ENCODE data around the gene SLC9C2.
A peak's percentile ranks its signal among the peaks of the same experiment; 100 is the strongest.
"Not testable (repeated sequence)": the region's sequence is repeated elsewhere in the genome, so short reads cannot be mapped to it uniquely, and the experiment has no call there.

Gene SLC9C2

DNA sequence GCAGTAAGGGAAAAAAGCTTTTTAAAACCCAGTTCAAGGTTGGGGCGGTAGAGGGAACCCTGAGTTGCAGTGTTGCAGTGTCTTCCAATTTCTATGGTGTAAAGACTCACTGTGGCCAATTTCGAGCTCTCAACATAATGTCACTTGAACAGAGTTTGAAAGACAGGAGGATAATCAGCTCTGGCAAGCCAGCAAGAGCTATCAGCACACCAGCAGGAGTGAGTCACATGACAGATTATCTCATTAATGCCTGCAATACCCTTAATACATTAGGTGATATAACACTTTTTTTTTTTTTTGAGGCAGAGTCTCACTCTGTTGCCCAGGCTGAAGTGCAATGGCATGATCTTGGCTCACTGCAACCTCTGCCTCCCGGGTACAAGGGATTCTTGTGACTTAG, 22.8 kb downstream of the SLC9C2 start:
- ATAC-seq (no peak), DNase-seq (no peak)

GRCh38 chr1:173573596-173573995, 29.3 kb downstream of the SLC9C2 start:
- DNase-seq: no peak
- no peak for ATAC-seq

DNA sequence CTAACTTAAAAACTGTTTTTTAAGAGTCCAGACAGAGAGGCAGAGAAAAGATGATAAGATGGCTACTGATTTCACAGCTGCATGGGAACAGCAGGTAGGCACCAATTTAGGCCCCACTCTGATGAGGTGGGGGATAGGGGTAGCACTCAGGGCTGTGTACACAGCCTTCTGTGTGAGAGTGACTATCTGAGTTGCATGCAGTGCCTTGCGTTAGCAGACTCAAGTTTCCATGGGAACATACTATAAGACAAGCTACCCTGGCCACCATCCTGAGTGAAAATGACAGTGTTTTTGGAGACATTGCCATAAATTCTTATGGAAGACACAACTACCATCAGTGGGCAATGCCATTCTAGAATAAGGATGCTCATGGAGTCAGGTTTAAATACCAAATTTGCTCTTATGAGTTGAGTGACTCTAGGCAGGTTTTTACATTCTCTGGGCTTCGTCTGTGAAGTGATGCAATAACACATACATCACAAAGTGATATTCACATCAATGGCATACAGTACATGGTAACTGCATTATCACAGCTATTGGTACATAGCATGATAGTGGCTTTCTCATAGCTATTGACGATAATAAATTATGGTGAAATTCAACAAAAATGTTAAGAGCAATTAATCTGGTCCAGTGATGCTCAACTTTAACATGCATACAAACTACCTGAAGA, 30.5 kb downstream of the SLC9C2 start:
- ATAC-seq (no peak), DNase-seq (no peak)

GRCh38 chr1:173570370-173571007, 32.4 kb downstream of the SLC9C2 start:
- DNase-seq (peak; percentile 21), ATAC-seq (peak; percentile 91)

DNA sequence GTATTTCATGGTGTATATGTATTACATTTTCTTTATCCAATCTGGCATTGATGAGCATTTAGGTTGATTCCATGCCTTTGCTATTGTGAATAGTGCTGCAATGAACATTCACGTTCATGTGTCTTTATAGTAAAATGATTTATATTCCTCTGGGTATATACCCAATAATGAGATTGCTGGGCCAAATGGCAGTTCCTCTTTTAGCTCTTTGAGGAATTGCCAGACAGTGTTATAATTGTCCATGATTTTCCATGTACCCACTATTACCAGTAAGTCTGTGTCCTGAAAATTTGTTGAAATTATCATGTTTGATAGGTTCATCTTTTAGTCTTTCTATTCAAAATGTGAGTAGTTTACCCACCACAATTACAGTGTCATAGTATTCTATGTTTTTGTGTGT, 34.4 kb downstream of the SLC9C2 start:
- DNase-seq: no peak
- no peak for ATAC-seq

DNA sequence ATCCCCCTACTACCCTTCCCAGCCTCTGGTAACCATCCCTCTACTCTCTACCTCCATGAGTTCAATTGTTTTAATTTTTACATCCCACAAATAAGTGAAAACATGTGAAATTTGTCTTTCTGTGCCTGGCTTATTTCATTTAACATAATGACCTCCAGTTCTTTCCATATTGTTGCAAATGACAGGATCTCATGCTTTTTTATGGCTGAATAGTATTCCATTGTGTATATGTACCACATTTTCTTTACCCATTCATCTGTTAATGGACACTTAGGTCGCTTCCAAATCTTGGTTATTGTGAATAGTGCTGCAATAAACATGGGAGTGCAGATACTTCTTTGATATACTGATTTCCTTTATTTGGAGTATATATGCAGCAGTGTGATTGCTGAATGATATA, 39.0 kb downstream of the SLC9C2 start:
- not testable (repeated sequence) for ATAC-seq, DNase-seq

DNA sequence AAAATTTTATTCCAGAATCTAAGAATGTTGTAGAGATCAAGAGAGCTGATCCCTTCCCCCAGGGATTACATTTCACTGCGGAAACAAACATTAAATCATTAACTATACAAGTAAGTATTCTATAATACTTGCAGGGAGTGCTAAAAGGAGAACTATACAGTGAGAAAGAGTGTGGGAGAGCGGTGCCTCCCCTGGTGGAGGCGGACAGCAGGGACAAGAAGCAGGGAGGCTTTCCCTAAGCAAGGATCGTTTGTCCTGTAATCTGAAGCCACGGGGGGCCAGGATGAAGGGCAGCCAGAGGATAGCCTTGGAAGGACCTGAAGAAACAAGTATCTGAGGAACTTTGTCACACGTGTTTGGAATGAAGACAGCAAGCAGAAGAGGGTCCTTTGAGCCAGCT, 40.1 kb downstream of the SLC9C2 start:
- DNase-seq (no peak), ATAC-seq (no peak)

DNA sequence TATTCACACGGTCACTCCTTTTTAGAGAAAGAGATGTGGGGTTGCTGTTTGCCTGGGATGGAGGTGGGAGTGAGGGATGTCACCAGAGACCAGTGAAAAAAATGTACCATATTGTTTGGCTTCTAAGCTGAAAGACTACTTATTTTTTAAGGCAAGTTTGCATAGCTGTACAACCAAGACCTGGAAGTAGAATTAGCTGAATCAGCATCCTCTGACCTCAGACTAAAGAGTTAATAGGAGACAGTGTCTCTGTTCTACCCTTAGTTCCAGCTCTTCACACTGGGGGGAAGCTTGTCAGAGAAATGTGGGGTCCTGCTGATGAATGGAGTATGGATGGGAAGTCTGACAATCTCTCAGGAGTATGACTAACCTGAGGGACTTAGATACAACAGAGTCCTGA, 41.6 kb downstream of the SLC9C2 start:
- ATAC-seq (no peak), DNase-seq (no peak)

- ATAC-seq: no peak
- no peak for DNase-seq
These were observed 42.5 kb downstream of the SLC9C2 start for GRCh38 chr1:173560285-173560880.

DNA sequence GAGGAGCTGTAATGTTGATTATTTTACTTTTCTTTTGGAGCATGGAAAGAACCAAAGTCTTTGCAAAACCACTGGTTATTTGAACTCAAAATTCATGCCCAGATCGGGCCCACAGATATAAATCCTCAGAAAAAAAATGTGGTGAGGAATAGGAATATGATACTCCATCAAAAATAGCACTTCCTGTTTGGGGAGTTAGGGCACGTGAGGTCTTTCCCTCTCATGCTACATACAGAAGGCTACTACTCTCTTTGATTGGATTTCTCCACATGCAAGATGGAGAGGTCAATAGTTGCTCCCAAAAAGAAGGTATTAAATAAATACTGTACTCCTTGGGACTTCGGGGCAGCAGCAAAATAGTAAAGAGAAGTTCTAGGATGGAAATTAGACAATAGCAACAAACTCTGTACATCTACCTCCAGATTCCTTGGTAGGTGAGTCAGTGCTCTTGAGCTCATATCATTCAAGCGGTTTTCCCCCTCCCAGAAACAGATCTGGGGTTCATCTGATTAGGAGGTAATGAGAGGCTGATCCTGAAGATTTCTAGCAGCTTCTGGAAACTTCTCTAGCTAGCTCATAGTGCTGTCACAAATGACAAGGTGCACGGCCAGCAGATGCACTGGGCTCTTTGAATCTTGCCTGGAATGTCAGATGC, 47.1 kb downstream of the SLC9C2 start:
- DNase-seq (no peak), ATAC-seq (no peak)

DNA sequence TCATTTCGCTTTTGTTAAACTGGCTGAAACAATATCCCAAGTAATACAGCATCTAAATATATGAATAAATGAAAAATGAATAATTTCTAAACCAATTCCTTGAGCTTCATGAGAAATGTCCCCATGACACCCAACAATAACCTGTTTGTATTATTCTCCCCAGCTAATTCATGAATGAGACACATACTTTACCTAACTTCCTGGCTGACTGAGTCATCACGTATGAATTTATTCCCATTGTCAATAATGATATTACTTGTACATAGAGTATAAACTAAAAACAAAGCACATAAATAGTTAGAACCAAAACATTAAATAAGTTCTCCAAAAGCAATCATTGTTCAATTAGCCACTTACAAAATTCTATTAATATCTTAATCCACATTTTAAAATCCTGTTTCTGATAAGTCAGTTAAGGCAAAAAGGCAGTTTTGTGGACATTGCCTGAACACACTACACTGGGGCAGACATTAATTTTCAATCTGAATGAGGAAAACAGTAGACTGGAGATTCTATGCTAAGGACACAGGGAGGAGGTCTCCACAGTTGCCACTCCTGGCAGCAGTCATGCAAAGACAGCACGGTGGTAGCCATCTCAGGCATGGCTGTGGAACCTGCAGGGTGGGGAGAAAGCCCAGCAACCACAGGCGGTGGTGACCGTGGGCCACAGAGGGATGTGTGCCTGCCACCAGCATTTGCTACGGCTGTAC, 48.2 kb downstream of the SLC9C2 start:
- ATAC-seq: no peak

DNA sequence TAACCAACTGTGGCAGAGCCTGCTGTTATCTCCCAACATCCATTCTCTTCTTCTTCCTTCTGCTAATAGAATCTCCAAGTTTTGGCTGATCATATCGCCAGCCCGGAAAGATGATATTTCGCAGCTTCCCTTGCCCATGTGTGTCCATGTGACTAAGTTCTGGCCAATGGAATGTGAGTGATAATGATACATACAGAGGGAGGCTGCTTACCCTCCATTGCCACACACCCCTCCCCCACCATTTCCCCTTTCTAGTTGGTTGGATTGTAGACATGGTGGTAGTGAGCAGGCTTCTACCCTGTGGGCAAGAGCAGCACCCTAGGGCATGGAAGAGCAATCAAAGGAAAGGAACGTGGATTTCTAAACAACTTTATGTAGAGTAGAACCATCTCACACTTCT, 48.8 kb downstream of the SLC9C2 start:
- DNase-seq (no peak), ATAC-seq (no peak)

More for the DNA sequence above, 48.2 kb downstream of the SLC9C2 start:
- DNase-seq: no peak

DNA sequence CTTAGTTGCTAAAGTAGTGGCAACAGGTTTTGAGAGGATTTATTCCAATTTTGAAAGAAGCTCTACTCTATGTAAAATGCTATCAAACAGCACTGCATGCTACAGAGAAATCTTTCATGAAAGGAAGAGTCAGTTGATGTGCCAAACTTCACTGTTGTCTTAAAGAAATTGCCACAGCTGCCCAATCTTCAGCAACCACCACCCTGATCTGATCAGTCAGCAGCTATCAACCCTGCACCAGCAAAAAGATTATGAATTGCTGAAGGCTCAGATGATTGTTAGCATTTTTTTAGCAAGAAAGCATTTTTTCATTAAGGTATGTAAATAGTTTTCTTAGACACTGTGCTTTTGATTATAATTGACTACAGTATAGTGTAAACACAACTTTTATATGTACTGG, 49.6 kb downstream of the SLC9C2 start:
- ATAC-seq: no peak
- no peak for DNase-seq

DNA sequence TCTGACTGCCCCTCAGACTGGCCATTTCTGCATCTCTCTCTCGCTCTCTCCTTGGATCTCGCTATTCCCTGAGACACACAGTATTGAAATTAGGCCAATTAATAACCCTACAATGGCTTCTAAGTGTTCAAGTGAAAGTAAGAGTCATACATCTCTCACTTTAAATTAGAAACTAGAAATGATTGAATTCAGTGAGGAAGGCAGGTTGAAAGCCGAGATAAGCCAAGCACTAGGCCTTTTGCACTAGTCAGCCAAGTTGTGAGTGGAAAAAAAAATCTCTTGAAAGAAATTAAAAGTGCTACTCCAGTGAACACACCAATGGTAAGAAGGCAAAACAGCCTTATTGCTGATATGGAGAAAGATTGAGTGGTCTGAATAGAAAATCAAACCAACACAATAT, 51.2 kb downstream of the SLC9C2 start:
- DNase-seq (no peak), ATAC-seq (no peak)

DNA sequence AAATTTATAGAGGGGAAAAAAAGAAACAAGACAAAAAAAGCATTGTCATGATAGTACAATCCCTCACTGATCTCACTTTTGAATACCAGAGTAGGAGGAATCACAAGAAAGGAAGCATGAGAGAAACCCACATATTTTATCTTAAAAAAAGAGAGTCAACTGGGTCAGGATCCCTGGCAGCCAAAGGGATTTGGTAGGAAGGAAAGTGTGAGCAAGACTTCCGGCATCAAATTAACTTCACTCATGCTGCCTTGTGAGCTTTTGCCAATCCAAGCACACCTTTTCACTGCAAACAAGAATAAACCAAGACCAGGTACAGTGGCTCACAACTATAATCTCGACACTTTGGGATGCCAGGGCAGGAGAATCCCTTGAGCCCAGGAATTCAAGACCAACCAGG, 53.1 kb downstream of the SLC9C2 start:
- DNase-seq (no peak), ATAC-seq (no peak)

- DNase-seq (no peak), ATAC-seq (no peak)
These were observed 57.2 kb downstream of the SLC9C2 start for GRCh38 chr1:173545688-173546087.

GRCh38 chr1:173536223-173536622, 66.6 kb downstream of the SLC9C2 start:
- DNase-seq (no peak), ATAC-seq (no peak)

DNA sequence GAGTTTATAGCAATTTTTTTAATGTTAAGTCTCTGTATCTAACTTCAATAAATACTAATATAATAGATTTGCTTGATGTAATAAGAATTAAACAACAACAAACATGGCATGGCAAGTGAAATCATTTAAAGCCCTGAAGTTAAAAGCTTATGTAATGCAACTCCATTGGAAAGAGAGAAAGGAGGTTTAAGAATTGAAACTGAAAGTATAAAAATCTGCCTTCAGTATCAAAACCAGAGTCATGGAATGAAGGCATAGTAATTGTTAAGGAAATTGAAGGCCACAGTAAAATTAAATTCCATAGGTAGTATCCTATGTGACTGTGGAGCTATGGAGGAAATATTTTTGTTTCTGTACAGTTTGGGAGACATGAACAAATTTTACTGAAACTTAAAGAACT, 70.6 kb downstream of the SLC9C2 start:
- DNase-seq: no peak
- ATAC-seq: no peak

GRCh38 chr1:173530795-173531693, 71.8 kb downstream of the SLC9C2 start:
- DNase-seq: no peak
- peak; percentile 40 for ATAC-seq

- ATAC-seq (no peak), DNase-seq (no peak)
These were observed 73.8 kb downstream of the SLC9C2 start for GRCh38 chr1:173529106-173529505.

DNA sequence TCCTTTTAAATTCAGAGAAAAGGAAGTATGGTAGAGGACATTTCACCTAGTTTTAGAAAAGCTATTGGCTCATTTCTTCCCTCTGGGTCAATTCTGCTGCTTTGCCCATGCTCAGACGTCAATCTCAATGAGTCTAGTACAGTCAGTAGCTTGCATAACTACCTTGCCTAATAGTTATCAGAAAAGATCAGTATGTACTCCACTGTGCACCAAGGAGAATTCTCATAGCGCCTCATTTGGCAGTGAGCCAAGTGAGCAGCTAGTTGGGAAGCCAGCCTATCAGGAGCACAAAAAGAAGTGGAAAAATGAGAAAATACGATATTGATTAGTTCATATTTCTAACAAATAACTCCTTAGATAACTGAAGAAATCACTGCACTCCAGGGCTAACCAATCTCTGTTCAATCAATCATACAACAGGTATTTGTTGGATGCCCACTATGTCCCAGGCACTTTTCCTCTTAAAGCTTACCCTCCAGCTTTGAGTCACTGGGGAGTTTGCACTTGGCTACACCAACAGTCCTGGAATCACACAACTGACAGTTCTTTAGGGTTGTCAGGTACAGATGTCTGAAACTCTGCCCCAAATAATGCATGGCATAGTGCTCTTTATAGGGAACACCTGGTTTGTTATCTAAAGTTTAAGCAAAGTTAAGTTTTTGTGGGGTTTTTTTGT, 75.6 kb downstream of the SLC9C2 start:
- DNase-seq: no peak
- ATAC-seq: no peak

Measured in stimulated activated naive CD8-positive, alpha-beta T cell treated with anti-CD3 and anti-CD28 coated beads, Interleukin-15, Interleukin-2, amounts not matched to agents 100 U/mL and 50 U/mL, for 24 hours (primary cell).